Fibroblast of the aortic adventitia (primary cell): Measurements from ENCODE around the gene INSYN1. TPM values are rescaled to one million over a fixed set of nuclear protein-coding genes. Genes with fewer than 3 reads are reported as not detected.

Source experiments
- DNase-seq: peaks from one replicate; pipeline ENCODE4 v3.0.0-alpha.2; 2010; ENCODE audit warnings: low read depth
- H3K4me3 ChIP-seq: 2 replicates; pipeline ENCODE4 v1.5.1; 2011; ENCODE audit warnings: low read depth, mild to moderate bottlenecking, control low read depth, low read length, moderate library complexity
- CTCF ChIP-seq: IDR thresholded peaks from 2 replicates; pipeline ENCODE4 v1.5.1; 2011; ENCODE audit warnings: mild to moderate bottlenecking, low read length, control low read depth, inconsistent platforms; ENCODE audit not compliant: insufficient read depth
- total RNA-seq: library from RNA; depleted of rRNA; stranded (reverse); fragments of >200 nt; gene quantifications from 2 replicates; pipeline ENCODE4 v1.2.3, GENCODE V29; 2012; ENCODE audit warnings: low replicate concordance

Gene INSYN1
- total RNA-seq, 1 donor: 1.2 TPM

DNA sequence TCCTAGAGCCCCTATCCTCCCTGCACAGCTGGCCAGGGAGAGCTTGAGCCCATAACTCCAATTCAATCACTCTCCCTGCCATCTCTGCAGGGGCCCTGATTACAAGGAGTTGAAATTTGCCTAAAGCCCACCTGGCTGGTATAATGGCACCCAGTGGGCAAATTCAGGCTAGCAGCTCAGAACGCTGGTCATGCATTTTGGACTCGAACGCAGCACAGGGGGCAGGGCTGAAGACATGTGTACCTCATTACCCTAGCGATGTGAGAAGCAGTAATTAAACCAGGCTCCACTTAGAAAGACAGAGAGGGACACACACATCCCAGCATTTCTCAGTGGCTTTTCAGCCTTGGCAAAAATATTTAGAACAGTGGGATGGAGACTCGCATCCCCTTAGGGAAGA, 3.2 kb downstream of the INSYN1 start:
- no peak for DNase-seq
- no peak overlapping the region for H3K4me3 ChIP-seq
- no peak for TF ChIP-seq CTCF

DNA sequence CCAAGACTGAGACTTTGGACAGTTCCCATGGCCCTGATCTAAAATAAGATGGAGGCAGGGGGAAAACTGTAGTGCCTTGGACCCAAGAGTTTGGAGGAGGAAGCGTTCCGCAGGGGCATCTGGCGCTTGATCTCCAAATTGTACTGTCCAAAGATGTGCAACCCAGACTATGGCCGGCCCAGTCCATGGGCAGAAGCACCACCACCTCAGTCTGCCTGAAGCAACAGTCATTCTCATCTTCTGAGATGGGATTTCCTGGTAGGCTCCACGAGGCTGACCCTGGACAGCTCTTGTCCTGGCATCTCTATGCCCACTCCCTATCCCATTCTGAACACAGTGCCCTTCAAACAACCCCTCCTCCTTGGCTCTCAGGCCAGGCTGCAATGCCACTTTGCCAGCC, 3.6 kb downstream of the INSYN1 start:
- no peak for TF ChIP-seq CTCF
- no peak overlapping the region for H3K4me3 ChIP-seq
- DNase-seq: no peak

DNA sequence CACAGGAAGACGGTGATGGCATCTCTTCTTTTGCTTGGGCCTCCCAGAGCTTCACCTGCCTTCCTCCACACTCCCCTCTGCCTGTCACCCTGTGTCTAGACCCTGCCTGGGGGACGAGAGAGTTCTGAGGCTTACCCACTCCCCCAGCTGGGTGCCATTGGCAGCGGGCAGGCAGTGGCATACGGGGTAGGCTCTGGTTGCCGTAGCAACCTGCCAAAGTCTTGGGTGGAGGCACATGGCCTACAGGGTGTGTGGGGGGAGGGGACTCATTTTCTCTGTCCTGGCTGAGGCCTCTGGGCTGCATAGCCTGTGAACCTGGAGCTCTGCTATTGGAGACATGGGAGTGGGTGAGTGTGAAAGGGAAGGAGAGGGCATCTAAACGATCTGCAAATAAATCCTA, 4.4 kb downstream of the INSYN1 start:
- DNase-seq: no peak
- TF ChIP-seq CTCF: no peak
- no peak overlapping the region for H3K4me3 ChIP-seq

- no peak for DNase-seq
- no peak for TF ChIP-seq CTCF
- no peak overlapping the region for H3K4me3 ChIP-seq
Observed at GRCh38 chr15:73747847-73748590, 5.1 kb downstream of the INSYN1 start.

- H3K4me3 ChIP-seq: no peak overlapping the region
- no peak for DNase-seq
- no peak for TF ChIP-seq CTCF
Observed at GRCh38 chr15:73746883-73747282, 6.3 kb downstream of the INSYN1 start.

DNA sequence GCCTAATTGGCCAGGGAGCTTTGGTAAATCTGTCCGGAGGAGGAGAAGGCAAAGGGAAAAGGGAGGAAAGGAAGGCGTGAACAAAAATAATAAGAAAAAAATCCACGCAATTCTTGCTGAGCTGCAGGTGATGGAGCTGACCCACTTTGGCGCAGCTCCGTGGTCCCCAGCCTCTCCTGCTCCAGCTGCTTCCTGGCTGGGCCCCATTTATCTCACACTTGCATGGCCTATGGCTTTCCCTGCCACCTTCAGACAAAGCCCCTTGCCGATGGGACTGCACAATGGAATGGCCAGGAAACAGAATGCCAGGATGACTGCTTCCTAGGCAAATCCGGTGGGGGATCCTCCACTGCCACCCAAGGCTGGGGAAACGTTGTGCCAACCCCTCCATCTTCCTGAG, 6.9 kb downstream of the INSYN1 start:
- no peak overlapping the region for H3K4me3 ChIP-seq
- TF ChIP-seq CTCF: no peak
- no peak for DNase-seq

DNA sequence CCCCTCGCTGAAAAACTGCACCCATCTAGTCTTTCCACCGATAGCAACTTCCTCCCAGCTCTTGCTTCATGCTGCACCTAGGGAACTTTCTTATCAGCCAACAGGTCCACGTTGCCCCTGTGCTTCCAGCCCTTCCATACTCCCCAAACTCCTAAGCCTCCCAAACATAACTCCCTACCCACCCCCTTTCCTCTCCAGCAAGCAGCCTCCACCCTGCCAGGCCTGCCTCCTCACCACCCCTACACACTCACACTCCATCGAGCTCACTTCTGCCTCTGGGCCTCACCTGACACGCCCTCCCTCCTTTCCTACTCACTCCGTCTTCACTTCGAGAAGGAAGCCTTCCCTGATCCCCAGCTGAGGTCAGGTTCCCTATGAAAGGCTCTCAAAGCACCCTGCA, 8.1 kb downstream of the INSYN1 start:
- no peak for DNase-seq
- no peak overlapping the region for H3K4me3 ChIP-seq
- TF ChIP-seq CTCF: no peak
